ACC112 (cell line): ENCODE data around the gene GRM7.

Experiments used
- H2AFZ ChIP-seq: fragments of 200-600 bp; sonication (generic); one replicate; pipeline ENCODE4 v1.6.0; 2017; ENCODE audit warnings: antibody characterized with exemption, low read length; ENCODE audit not compliant: unreplicated experiment
- H3K27ac ChIP-seq: fragments of 200-600 bp; sonication (generic); 2 replicates; pipeline ENCODE4 v1.5.1; 2014; ENCODE audit warnings: low read depth, mild to moderate bottlenecking, antibody characterized with exemption, low read length, moderate library complexity
- H3K27me3 ChIP-seq: fragments of 200-600 bp; sonication (generic); 2 replicates; pipeline ENCODE4 v1.6.1; 2014; ENCODE audit warnings: mild to moderate bottlenecking, antibody characterized with exemption, low read length, moderate library complexity, mixed read lengths; ENCODE audit not compliant: insufficient read depth
- H3K36me3 ChIP-seq: fragments of 200-600 bp; sonication (generic); 2 replicates; pipeline ENCODE4 v1.6.1; 2016; ENCODE audit warnings: mild to moderate bottlenecking, antibody characterized with exemption, low read length, moderate library complexity, mixed read lengths; ENCODE audit not compliant: insufficient read depth
- H3K4me1 ChIP-seq: fragments of 200-600 bp; sonication (generic); one replicate; pipeline ENCODE4 v1.6.1; 2016; ENCODE audit warnings: low read length, mixed read lengths; ENCODE audit not compliant: insufficient read depth, unreplicated experiment, control insufficient read depth
- H3K4me3 ChIP-seq: fragments of 200-600 bp; sonication (generic); 2 replicates; pipeline ENCODE4 v1.5.1; 2014; ENCODE audit warnings: mild to moderate bottlenecking, low read depth, low read length
- H3K79me2 ChIP-seq: fragments of 200-600 bp; sonication (generic); one replicate; pipeline ENCODE4 v1.6.0; 2016; ENCODE audit warnings: low read length; ENCODE audit not compliant: control insufficient read depth, unreplicated experiment, insufficient read depth

Gene GRM7

DNA sequence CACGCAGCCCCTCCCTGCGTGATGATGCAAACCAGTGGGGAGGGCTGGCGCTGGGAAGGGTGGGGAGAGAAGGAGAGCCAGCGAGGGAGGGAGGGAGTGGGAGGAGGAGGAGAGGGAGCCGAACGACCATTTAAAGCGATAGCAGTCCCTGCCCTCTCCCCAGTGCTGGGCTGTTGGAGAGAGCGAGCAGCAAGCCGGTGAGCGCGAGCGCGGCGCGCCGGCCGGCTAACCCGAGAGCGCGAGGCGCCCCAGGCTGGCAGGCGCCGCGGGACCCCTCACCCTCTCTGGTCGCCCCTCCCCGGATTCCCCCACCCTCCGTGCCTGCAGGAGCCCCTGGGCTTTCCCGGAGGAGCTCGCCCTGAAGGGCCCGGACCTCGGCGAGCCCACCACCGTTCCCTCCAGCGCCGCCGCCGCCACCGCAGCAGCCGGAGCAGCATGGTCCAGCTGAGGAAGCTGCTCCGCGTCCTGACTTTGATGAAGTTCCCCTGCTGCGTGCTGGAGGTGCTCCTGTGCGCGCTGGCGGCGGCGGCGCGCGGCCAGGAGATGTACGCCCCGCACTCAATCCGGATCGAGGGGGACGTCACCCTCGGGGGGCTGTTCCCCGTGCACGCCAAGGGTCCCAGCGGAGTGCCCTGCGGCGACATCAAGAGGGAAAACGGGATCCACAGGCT lies at the start of gene GRM7:
Gene GRM7, plus strand, starts transcription at position 162 of the 671 bp plus-strand sequence.
- Histone ChIP-seq H3K4me3 (no peak within 1 kb of the TSS), H3K27me3 (peaks cover 22% of the 10 kb centered on the region), H2AFZ (no peak within 1 kb of the TSS), H3K79me2 (no peaks in the 10 kb centered on the region), H3K27ac (no peak within 1 kb of the TSS), H3K36me3 (no peaks in the 10 kb centered on the region), H3K4me1 (no peaks in the 10 kb centered on the region)

DNA sequence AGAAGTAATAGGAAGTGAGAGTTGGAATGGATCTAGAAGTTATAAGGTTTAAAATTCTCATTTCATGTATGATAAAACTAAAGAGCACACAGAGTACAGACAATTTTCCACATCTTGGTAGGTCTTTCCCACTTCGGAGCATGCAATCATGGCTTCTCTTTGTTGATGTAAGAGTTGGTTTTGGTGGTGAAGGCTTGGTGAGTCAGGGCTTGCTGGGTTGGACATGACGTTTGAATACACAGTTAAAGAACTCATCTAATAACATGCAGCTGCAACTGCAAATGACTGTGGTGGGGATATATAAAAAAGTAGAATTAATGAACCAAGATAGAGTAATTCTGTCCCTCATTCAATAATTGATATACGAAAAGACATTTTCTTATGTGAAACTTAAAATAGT lies 39.5 kb upstream of the GRM7 start:
- no peaks in the 10 kb centered on the region for H3K79me2 ChIP-seq
- no peaks in the 10 kb centered on the region for H3K27me3 ChIP-seq
- H3K4me1 ChIP-seq, result no peaks in the 10 kb centered on the region
- H3K4me3 ChIP-seq, result no peak overlapping the region
- no peak overlapping the region for H3K27ac ChIP-seq
- no peak overlapping the region for H2AFZ ChIP-seq
- no peaks in the 10 kb centered on the region for H3K36me3 ChIP-seq

DNA sequence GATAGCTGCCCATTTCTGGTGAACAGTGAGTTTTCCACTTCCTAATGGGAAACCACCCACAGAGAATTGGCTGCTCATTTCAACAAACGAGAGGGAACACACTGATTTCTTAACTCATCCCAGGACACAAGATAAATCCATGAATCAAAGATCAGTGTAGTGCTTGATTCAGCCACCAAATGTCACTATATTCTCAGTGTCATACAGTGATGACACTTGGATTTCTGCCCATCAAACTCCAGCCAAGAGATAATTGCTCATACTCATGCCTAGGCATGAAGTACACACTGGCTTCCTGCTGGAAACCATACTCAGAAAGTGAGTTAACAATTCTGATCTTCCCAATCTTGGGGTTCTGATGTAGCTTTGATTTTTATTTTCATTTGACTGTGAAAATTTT lies 35.4 kb upstream of the GRM7 start:
- no peaks in the 10 kb centered on the region for H3K36me3 ChIP-seq
- no peaks in the 10 kb centered on the region for H3K4me1 ChIP-seq
- H3K27ac ChIP-seq, result no peak overlapping the region
- no peak overlapping the region for H2AFZ ChIP-seq
- H3K4me3 ChIP-seq, result no peak overlapping the region
- H3K79me2 ChIP-seq, result no peaks in the 10 kb centered on the region
- H3K27me3 ChIP-seq, result no peaks in the 10 kb centered on the region

DNA sequence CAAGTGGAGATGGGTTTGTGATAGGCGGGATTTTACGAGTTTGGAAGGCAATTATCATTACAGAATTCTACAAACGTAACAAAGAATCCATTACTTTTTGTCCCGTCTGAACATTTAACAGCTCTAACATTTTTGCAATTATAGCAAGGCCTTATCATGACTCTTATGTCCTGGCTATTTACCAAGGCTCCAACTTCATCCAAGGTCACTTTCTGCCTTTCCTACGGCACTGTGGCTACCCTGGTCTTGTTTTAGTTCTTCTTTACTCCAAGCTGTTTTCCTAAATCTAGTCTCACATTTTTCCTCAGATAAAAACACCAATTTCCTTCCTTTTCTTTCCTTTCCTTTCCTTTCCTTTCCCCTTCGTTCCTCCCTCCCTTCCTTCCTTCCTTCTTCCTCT lies 33.5 kb upstream of the GRM7 start:
- no peak overlapping the region for H3K4me3 ChIP-seq
- no peaks in the 10 kb centered on the region for H3K36me3 ChIP-seq
- H3K27me3 ChIP-seq, result no peaks in the 10 kb centered on the region
- no peaks in the 10 kb centered on the region for H3K4me1 ChIP-seq
- H3K27ac ChIP-seq, result no peak overlapping the region
- H3K79me2 ChIP-seq, result no peaks in the 10 kb centered on the region
- no peak overlapping the region for H2AFZ ChIP-seq

DNA sequence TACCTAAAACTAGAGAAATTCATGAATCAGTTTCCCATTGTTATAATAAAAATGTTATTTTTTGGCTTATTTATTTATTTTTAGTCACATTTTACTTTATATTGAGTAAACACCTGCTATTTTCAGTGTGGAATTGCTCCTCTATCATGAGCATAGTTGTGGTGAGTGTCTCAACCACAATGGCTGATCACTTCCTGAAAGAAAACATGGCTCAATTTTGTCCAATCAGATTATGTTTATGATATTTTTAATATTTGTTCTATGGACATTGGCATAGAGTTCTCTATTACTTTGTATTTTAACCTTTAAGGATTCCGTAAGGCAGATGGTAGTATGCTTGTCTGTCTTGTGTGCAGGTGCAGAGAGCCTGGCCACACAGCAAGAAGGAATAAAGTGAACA lies 16.2 kb upstream of the GRM7 start:
- Histone ChIP-seq H3K27me3 (no peaks in the 10 kb centered on the region), H3K36me3 (no peaks in the 10 kb centered on the region), H2AFZ (no peak overlapping the region), H3K4me3 (no peak overlapping the region), H3K27ac (no peak overlapping the region), H3K4me1 (no peaks in the 10 kb centered on the region), H3K79me2 (no peaks in the 10 kb centered on the region)

DNA sequence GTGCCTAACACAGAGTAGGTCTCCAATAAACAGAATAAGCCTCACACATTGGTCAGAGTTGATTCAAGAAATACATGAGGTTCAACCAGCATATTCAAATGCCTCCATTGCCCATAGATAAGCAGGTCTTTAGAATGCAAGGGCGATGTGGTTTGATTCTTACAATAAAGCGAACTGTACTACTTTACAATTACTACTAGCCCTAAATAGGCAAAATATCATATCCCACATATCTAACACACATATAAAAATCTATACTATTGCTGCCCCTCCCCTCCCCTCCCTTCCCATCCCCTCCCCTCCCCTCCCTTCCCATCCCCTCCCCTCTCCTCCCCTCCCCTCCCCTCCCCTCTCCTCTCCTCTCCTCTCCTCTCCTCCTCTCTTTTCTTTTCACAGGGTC lies 6.7 kb upstream of the GRM7 start:
- H3K4me3 ChIP-seq, result no peak overlapping the region

DNA sequence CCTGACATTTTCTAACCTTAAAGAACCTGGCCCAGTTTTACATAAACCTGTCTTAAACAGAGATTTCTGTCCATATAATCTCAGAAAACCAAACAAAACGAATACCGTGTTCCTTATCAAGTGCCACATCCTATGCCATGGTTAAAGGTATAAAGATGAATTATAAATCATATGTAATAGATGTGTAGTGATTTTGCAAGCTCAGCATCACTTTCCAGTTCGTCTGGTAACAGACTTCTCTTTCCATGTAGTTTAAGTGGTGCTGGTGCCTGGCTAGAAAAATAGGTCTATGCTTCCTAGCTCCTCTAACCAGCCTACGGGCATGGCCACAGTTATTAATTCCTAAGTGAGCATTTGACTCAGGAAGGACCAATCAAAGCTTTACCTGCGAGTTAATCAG lies 3.4 kb upstream of the GRM7 start:
- no peak overlapping the region for H3K27ac ChIP-seq
- no peaks in the 10 kb centered on the region for H3K36me3 ChIP-seq
- peaks cover 17% of the 10 kb centered on the region for H3K27me3 ChIP-seq
- no peak overlapping the region for H2AFZ ChIP-seq
- H3K4me3 ChIP-seq, result no peak overlapping the region
- no peaks in the 10 kb centered on the region for H3K4me1 ChIP-seq
- no peaks in the 10 kb centered on the region for H3K79me2 ChIP-seq

More for the DNA sequence above, 6.7 kb upstream of the GRM7 start:
- Histone ChIP-seq H3K79me2 (no peaks in the 10 kb centered on the region), H2AFZ (no peak overlapping the region), H3K4me1 (no peaks in the 10 kb centered on the region), H3K27me3 (no peaks in the 10 kb centered on the region), H3K36me3 (no peaks in the 10 kb centered on the region), H3K27ac (no peak overlapping the region)

DNA sequence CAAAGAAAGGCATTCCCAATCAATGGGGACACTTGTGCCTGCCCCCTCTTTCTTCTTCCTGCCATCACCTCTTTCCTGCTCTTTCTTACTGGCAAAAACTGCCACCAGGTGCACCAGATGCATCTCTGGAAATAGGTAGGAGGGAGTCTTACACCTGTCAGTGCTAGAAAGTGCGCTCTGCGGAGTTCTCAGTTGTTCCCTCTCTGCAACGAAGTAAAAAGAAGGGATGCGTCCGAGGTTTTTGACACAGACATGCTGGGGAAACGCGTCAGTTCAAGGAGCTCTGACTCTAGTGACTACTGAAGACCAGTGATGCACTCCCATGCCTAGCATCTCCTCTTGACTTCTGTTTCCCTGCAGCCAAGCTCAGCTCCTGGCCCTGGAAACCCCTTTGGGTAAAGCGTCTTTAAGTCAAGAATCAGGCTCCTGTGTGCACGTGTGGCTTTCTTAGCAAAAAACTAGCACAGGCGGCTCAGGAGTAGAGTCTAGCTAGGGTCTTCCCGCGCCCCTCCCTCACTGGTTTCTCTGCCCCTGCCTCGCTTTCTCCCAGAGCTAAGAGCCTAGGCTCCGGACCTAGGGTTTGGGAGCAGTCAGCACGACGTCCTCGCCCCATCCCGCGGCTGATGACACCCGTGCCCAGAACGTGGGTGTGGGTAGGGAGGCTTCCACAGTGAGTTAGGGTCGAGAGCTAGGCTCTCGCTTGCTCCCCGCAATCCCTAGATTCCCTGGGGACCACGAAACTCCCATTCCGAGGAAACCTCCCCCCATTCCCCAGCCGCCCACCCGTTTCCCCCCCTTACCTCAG lies 564 bp upstream of the GRM7 start:
- Histone ChIP-seq H3K4me1 (no peaks in the 10 kb centered on the region), H3K36me3 (no peaks in the 10 kb centered on the region), H3K27ac (no peak overlapping the region), H2AFZ (no peak overlapping the region), H3K27me3 (peaks cover 22% of the 10 kb centered on the region), H3K79me2 (no peaks in the 10 kb centered on the region), H3K4me3 (no peak overlapping the region)

DNA sequence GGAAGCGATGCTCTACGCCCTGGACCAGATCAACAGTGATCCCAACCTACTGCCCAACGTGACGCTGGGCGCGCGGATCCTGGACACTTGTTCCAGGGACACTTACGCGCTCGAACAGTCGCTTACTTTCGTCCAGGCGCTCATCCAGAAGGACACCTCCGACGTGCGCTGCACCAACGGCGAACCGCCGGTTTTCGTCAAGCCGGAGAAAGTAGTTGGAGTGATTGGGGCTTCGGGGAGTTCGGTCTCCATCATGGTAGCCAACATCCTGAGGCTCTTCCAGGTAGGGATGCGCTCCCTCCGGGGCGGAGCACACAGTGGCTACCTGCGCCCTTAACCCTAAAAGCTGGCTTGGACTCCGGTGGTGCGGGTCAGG lies 698 bp downstream of the GRM7 start:
- Histone ChIP-seq H3K79me2 (no peaks in the 10 kb centered on the region), H3K36me3 (no peaks in the 10 kb centered on the region), H3K4me3 (no peak overlapping the region), H3K27ac (no peak overlapping the region), H2AFZ (no peak overlapping the region), H3K4me1 (no peaks in the 10 kb centered on the region), H3K27me3 (peaks cover 22% of the 10 kb centered on the region)

DNA sequence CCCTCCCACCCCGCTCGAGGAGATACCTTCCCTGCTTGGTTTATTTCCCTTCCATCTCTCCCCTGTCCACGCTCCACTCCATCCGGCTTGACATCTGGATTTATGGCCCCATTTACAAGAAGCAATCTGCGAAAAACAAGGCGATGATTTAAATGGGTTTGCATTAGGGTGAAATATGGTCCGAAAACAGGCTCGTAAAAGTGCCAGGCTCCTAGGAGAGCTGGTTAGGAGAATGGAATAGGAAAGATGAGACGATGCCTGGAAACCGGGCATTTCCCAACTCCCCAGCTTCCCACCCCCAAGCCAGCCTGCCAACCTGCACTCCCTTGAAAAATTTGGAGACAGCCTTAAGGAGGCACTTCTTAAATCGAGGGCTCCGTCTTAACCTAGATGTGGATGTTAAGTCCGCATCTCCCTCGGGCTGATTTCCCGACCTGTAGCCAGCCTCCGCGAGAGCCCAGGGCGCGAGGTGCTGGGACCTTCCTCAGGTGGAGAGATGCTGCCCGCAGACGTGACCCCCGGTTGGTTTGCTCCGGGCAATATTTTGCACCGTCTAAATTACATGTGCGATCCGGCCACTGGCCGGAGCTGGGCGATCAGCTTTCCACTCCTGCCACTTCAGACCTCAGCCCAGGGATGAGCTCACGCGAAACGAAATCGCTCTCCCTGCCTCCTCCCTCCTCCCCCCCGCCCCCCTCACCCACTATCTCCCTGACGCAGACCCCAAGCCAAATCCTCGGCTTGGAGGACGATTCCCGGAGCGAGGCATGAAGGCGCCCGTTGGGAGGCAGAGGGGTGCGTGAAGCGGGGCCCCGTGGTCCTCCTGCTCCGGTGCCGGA lies 1.3 kb downstream of the GRM7 start:
- Histone ChIP-seq H3K4me3 (no peak overlapping the region), H3K79me2 (no peaks in the 10 kb centered on the region), H3K4me1 (no peaks in the 10 kb centered on the region), H3K36me3 (no peaks in the 10 kb centered on the region), H3K27ac (no peak overlapping the region), H2AFZ (no peak overlapping the region), H3K27me3 (peaks cover 22% of the 10 kb centered on the region)
